ENCODE data around the gene HOXA11. TPM values are rescaled to one million over a fixed set of nuclear protein-coding genes. Genes with fewer than 3 reads are reported as not detected.

The HOXA11 gene
- polyA plus RNA-seq, 1 of the 3 experiments (the other 2 are of a cell fraction): not detected

- POLR2A ChIA-PET: no interaction called here
- no peaks in the 10 kb centered on the region for H3K36me3 ChIP-seq (replicated peaks in 1 of 2; ENCODE audit: control insufficient read depth in 1 of 2, insufficient read depth in 2 of 2, low read length in 1 of 2)
- no peaks in the 10 kb centered on the region for H3K9me3 ChIP-seq
- TF ChIP-seq EZH2phosphoT487 (IDR thresholded peaks at IDR 0.05; ENCODE audit: borderline replicate concordance, low read depth) (peak; percentile 85; the same call in 1 of the 2 replicates), RXRA (IDR thresholded peaks at IDR 0.05; ENCODE audit: borderline replicate concordance, low read depth) (no peak), POLR2AphosphoS5 (IDR thresholded peaks at IDR 0.05; ENCODE audit: low read depth, low read length) (no peak)
- TF ChIP-seq, protein P1, sequence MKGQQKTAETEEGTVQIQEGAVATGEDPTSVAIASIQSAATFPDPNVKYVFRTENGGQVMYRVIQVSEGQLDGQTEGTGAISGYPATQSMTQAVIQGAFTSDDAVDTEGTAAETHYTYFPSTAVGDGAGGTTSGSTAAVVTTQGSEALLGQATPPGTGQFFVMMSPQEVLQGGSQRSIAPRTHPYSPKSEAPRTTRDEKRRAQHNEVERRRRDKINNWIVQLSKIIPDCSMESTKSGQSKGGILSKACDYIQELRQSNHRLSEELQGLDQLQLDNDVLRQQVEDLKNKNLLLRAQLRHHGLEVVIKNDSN (IDR thresholded peaks at IDR 0.05; ENCODE audit: borderline replicate concordance, low read depth): peak; percentile 25; the same call in 1 of the 2 replicates
- H3K9me2 ChIP-seq: no peaks in the 10 kb centered on the region
- WGBS (ENCODE audit: low lambda C conversion rate): 17% methylated on average over 46 of the region's 53 CpGs
- H3K4me3 ChIP-seq (ENCODE audit: low read depth in 2 of 2, low read length in 1 of 2): no peak within 1 kb of the TSS; a peak in 1 of 4 replicates
- CTCF ChIA-PET: interaction anchor here (0.6 to 10.9 kb wide), 22 partner anchors 7 to 1259 kb away, joined by 3 to 270 read pairs (median 6); partner anchors contain the start of genes HOXA10, HOXA4, HOXA5 and HOXA7
- peak within 1 kb of the TSS; percentile 47; the same call in 1 of the 2 replicates for H3K4me2 ChIP-seq
- peaks cover 6% of the 10 kb centered on the region; the same call in 1 of the 2 replicates for H4K20me1 ChIP-seq (ENCODE audit: insufficient read depth)
- H3K27ac ChIP-seq (ENCODE audit: low read depth in 2 of 2, low read length in 1 of 2): no peak within 1 kb of the TSS
- peak; percentile 54 for DNase-seq
- H3K27me3 ChIP-seq (ENCODE audit: insufficient read depth): peaks cover 100% of the 10 kb centered on the region
- no peak within 1 kb of the TSS for H2AFZ ChIP-seq (ENCODE audit: low read depth)
- peaks cover 0 to 9% of the 10 kb centered on the region in 2 experiments; a peak in 1 of 4 replicates for H3K4me1 ChIP-seq (ENCODE audit: control insufficient read depth in 1 of 2, insufficient read depth in 2 of 2, low read depth in 1 of 2, low read length in 1 of 2)
- no peak within 1 kb of the TSS for H3K9ac ChIP-seq
- H3K79me2 ChIP-seq (ENCODE audit: insufficient read depth): no peaks in the 10 kb centered on the region
- H3F3A ChIP-seq (replicated peaks; ENCODE audit: insufficient read depth): no peaks in the 10 kb centered on the region
Measured at GRCh38 chr7:27151931-27152815, 32.9 kb downstream of the HOXA11 start, which contains the start of gene HOXA3. Gene HOXA3, minus strand, starts transcription at chr7:27152583. Its CDS starts 41,943 bp downstream, at chr7:27110640.

DNA sequence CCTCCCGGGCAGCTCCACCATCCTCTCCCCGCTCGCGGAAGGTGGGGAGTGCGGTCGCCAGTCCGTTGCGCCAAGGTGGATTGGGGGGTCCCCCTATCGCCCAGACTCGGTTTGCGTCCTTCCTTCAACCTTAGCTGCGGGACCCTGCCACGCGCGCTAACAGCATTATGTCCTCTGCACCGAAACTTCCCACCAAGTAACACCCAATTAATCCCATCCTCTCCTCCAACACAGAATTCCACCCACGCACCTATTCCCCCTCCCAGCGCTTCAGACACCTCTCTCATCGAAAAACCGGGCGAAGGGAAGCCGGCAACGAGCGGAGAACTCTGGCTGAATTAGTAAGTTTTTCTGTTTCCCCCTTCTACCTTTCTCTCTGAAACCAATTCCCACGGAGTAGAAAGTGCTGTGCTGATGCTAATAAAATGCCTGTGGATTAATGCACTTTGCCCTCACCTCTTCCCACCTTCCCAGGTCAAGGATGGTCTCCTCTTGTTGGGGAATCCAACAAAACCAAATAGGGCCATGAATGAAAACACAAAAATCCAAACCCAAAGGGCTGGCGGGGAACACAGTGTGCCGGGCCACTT lies 33.6 kb downstream of the HOXA11 start:
- H3K27me3 ChIP-seq (ENCODE audit: insufficient read depth): peaks cover 100% of the 10 kb centered on the region
- H3K4me3 ChIP-seq (ENCODE audit: low read depth in 2 of 2, low read length in 1 of 2): peak overlapping the region; percentile 32 to 63; a peak in 3 of 4 replicates
- H3F3A ChIP-seq (replicated peaks; ENCODE audit: insufficient read depth): no peaks in the 10 kb centered on the region
- peaks cover 6% of the 10 kb centered on the region; the same call in 1 of the 2 replicates for H4K20me1 ChIP-seq (ENCODE audit: insufficient read depth)
- POLR2A ChIA-PET: no interaction called here
- no peaks in the 10 kb centered on the region for H3K79me2 ChIP-seq (ENCODE audit: insufficient read depth)
- H3K4me2 ChIP-seq: peak overlapping the region; percentile 76
- no peaks in the 10 kb centered on the region for H3K9me2 ChIP-seq
- DNase-seq: no peak
- no peak overlapping the region for H3K27ac ChIP-seq (ENCODE audit: low read depth in 2 of 2, low read length in 1 of 2)
- CTCF ChIA-PET: interaction anchor here (0.6 to 10.9 kb wide), 37 partner anchors 8 to 1259 kb away, joined by 3 to 270 read pairs (median 5); partner anchors contain the start of genes HOXA10, HOXA13, HOXA4 and HOXA7
- 27% methylated on average over 24 of the region's 27 CpGs for whole genome bisulfite sequencing (ENCODE audit: low lambda C conversion rate)
- TF ChIP-seq NFIC (IDR thresholded peaks at IDR 0.05; ENCODE audit: borderline replicate concordance) (no peak), SMC3 (IDR thresholded peaks at IDR 0.05; ENCODE audit: low read depth, low read length) (no peak), ELF1 (IDR thresholded peaks at IDR 0.05) (no peak), FOXJ3 (CRISPR knock-in tag; IDR thresholded peaks at IDR 0.05) (no peak), TAF1 (IDR thresholded peaks at IDR 0.05; ENCODE audit: borderline replicate concordance, low read depth, low read length) (no peak), FOXM1 (IDR thresholded peaks at IDR 0.05; ENCODE audit: low read depth) (no peak), POLR2AphosphoS5 (IDR thresholded peaks at IDR 0.05; ENCODE audit: low read depth, low read length) (no peak), RCOR1 (IDR thresholded peaks at IDR 0.05; ENCODE audit: low read length) (no peak), EZH2phosphoT487 (IDR thresholded peaks at IDR 0.05; ENCODE audit: borderline replicate concordance, low read depth) (no peak), TEAD4 (IDR thresholded peaks at IDR 0.05; ENCODE audit: borderline replicate concordance, insufficient read depth) (no peak), FOSL2 (IDR thresholded peaks at IDR 0.05; ENCODE audit: borderline replicate concordance, low read depth) (no peak), MEF2A (IDR thresholded peaks at IDR 0.05; ENCODE audit: borderline replicate concordance, low read depth) (no peak), CHD2 (IDR thresholded peaks at IDR 0.05; ENCODE audit: low read length, partially characterized antibody) (no peak), RAD21 (IDR thresholded peaks at IDR 0.05; ENCODE audit: low read length) (no peak)
- TF ChIP-seq, protein P2, sequence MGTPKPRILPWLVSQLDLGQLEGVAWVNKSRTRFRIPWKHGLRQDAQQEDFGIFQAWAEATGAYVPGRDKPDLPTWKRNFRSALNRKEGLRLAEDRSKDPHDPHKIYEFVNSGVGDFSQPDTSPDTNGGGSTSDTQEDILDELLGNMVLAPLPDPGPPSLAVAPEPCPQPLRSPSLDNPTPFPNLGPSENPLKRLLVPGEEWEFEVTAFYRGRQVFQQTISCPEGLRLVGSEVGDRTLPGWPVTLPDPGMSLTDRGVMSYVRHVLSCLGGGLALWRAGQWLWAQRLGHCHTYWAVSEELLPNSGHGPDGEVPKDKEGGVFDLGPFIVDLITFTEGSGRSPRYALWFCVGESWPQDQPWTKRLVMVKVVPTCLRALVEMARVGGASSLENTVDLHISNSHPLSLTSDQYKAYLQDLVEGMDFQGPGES (IDR thresholded peaks at IDR 0.05; ENCODE audit: low read depth, low read length): no peak
- H3K4me1 ChIP-seq (ENCODE audit: control insufficient read depth in 1 of 2, insufficient read depth in 2 of 2, low read depth in 1 of 2, low read length in 1 of 2): peaks cover 0 to 9% of the 10 kb centered on the region in 2 experiments; a peak in 1 of 4 replicates
- no peaks in the 10 kb centered on the region for H3K9me3 ChIP-seq
- H3K36me3 ChIP-seq (replicated peaks in 1 of 2; ENCODE audit: control insufficient read depth in 1 of 2, insufficient read depth in 2 of 2, low read length in 1 of 2): no peaks in the 10 kb centered on the region
- no peak overlapping the region for H3K9ac ChIP-seq
- peak overlapping the region; percentile 73; the same call in 1 of the 2 replicates for H2AFZ ChIP-seq (ENCODE audit: low read depth)
